GM12801 (cell line): ENCODE results near the gene TRIM64.
"Not testable (repeated sequence)": the region's sequence is repeated elsewhere in the genome, so short reads cannot be mapped to it uniquely, and the experiment has no call there.

Experiments
- CTCF ChIP-seq: IDR thresholded peaks from one replicate; pipeline ENCODE4 v1.5.1; 2011; ENCODE audit warnings: control low read depth; ENCODE audit not compliant: insufficient read length; ENCODE audit errors: extremely low read depth

Gene TRIM64

GRCh38 chr11:89965737-89966136 lies at the start of gene TRIM64:
TSS of gene TRIM64 (plus strand) at chr11:89966037. CDS start at chr11:89968504, 2,467 bp downstream.
- TF ChIP-seq CTCF: not testable (repeated sequence)

- TF ChIP-seq CTCF: no peak
These were observed 43.6 kb upstream of the TRIM64 start, which contains the start of gene TRIM49D1 for GRCh38 chr11:89922195-89922660. TSS of gene TRIM49D1 (minus strand) at chr11:89922245. CDS start at chr11:89917710, 4,535 bp downstream.

- TF ChIP-seq CTCF: not testable (repeated sequence)
These were observed 42.1 kb upstream of the TRIM64 start, which contains the start of gene TRIM49D2 for GRCh38 chr11:89923764-89924163. TSS of gene TRIM49D2 (plus strand) at chr11:89924064. CDS start at chr11:89926762, 2,698 bp downstream.
